GM18909 (cell line): ENCODE results near the gene SERPING1.
A peak's percentile ranks its signal among the peaks of the same experiment; 100 is the strongest.

ENCODE experiments used
- ATAC-seq: cut with Tn5 transposase; IDR thresholded peaks from one replicate; pipeline ENCODE4 v1.9.1; 2021; ENCODE audit warnings: mild to moderate bottlenecking; ENCODE audit not compliant: unreplicated experiment, poor library complexity

The SERPING1 gene

GRCh38 chr11:57635246-57635645 lies 37.8 kb downstream of the SERPING1 start:
- ATAC-seq = no peak

DNA sequence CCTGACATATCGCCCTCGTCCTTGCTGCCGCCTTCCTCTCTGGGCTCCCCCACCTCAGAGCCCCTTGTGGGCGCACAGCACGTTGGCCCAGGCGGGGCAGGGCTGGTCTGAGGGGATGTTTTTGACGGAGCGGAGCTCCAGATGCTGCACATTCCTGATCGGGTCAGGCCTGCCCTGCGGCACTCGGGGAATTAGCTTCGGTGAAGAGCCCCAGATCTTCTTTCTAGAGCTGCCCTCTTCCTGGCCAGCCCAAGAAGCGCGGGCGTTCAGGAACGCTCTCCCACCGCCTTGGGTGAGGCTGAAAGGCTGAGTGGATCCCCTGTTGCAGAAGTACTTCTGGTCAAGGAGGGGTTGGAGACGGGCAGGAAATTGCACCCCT lies 40.1 kb downstream of the SERPING1 start:
- peak; percentile 5 for ATAC-seq

GRCh38 chr11:57638005-57638781 lies 40.7 kb downstream of the SERPING1 start:
- peak; percentile 59 for ATAC-seq

- ATAC-seq = no peak
Observed at GRCh38 chr11:57638811-57639320, 41.4 kb downstream of the SERPING1 start.

GRCh38 chr11:57639321-57640067 lies 42.0 kb downstream of the SERPING1 start:
- no peak for ATAC-seq

DNA sequence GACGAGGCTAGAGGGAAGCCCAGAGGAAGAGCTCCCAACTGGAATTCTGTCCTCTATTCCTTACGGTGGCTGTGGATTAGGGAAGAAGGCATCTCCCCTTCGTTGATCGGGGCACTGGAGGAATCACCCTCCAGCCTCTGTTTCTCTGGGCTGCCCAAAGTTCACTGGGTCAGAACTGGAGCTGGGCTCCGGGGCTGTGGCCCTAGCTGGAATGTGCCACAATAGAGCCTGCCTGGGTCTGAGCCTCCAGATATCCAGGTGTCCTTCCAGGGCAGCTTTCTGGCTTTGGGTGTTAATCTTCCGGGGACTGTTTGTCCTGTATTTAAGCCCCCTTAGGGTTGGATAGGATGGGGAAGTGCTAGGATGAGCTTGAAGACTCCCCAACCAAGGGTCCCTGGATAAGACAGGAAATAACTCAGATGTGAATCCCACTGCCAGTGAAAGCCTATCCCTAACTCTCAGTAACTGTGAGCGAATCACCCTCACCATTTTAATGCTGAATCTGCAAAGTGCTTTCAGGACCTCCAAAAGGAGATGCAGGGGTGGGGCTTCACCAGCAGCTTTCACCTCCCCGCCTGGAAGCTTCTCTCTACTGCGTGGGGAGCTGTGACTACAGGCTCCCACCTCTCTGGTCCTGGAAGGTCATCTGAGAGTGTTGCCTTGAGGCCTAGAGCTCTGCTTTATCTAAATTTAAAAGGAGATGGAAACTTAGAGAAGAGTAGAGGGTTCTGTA lies 42.7 kb downstream of the SERPING1 start:
- no peak for ATAC-seq

GRCh38 chr11:57641011-57641807 lies 43.7 kb downstream of the SERPING1 start:
- no peak for ATAC-seq

DNA sequence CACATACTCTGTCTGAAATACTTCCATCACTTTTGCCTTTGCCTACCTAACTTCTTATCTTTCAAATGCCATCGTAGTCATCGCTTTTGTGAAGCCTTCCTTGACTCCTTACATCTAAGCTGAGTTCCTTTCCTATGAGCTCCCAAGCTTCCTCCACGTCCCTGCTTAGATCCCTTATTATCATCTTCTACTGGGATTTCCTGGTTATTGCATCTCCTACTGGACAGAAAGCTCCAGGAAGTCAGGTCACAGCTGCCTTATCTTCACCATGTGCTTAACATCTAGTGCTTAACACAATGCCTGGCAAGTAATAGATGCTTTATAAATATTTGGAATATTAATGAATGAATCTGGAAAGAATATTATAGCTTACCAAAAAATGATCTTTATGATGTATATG lies 46.3 kb downstream of the SERPING1 start:
- no peak for ATAC-seq

DNA sequence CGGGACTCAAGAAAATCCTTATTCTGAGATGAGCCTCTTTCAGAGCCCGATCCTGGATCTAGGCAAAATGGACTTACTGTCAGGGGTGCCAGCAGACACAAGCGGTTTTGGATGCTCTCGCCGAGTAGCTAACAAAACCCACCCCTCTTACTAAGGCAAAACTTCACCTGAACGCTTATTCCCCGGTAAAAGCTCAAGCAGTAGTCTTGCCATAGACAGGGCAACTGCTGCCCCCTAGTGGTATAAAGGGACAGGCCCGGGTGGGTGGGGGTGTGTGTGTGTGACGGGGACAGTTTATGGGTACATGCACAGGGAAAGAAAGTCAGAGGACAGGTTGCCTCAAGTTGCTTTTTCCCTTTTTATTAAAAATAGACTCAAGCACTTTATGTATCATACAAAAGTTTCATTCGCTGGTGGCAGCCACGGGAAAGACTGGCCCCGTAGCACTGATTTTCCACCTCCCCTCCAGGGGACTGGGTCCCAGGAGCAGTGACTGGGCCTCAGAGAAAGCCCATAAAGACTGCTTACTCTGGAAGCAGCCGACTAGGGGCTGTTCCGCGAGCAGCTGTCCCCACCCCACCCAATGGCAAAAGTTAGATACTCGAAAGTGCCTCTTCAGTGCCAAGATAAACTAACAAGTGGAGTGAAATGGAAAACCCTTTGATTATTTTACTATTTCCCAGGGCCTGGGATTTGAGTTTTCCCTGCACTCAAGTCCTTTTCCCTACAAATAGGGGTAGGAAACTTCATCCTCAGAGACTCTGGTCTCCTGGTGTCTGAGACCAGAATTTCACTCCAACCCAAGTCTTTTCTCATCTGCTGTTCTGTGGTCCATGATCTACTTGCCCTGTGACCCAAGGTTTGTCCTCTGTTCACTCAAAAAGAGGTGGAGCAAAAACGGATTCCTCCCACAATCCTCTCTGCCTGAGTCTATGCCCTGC lies 47.5 kb downstream of the SERPING1 start:
- ATAC-seq = peak; percentile 64

- ATAC-seq = no peak
Observed at GRCh38 chr11:57645689-57646085, 48.2 kb downstream of the SERPING1 start.

DNA sequence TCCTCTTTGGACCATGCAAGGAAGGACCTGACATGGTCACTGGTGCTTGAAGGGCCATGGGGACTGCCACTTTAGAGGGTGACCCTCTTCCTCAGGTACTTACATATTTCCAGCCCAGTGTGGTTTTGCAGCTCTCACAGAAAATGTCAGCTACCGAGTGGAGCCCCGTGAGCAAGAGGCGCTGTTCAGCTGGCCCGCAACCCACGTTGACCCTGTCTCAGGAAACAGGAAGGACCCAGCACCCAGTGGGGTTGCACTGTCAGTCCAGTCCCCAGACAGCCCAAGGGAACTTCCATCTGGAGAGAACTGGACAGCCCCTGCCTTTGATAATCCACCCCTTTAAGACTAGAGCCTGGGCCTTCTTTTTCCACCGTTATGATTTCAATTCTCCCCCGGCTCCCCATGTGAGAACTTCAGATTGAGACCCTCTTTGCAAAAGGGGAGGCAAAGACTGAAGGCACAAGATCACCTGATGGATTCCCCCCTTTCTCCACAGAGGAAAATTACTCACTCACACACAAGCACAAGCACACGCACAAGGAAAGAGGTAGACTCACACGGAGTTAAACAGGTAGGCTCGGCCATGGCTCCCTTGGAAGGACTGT lies 48.8 kb downstream of the SERPING1 start:
- ATAC-seq = no peak

DNA sequence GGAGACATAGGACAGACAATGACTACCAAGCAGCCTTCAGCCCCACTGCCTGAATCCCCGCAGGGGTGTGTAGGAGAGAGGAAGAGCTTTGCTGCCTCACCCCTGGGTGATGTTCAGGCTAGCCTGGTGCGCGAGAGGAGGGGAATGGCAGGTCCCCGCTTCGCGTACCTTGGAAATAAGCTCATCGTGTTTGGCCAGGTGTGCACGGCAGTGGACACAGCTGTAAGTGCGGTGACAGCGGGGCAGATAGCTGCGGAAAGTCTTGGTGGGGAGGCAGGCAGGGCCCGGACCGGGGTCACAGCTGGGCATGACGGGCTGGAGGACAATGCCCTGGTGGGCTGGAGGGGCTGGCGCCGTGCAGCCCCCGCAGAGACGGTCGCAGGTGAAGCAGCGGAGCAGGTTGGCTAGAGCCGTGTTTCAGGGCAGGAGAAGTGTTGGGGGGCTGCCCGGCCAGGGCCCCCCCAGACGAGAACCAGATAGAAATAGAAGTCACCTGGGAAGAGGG lies 49.4 kb downstream of the SERPING1 start:
- ATAC-seq = no peak

DNA sequence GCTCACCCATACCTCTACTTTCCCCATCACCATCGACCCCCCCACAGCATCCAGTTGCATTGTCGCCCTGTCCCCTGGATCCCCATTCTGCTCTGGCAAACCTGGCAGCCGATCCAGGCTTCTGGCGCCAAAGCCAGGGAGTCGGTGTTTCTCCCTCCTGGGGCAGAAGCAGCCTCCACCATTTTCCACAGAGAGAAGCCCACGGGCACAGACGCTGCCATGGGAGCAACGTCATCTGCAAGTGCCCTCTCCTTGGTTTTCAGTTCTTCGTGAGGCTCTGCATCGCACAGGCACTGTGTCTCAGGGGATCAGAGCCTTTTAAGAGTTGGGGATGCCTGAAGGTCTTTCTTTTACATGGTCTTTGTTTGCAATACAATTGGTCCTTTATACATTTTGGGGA lies 49.9 kb downstream of the SERPING1 start:
- no peak for ATAC-seq

DNA sequence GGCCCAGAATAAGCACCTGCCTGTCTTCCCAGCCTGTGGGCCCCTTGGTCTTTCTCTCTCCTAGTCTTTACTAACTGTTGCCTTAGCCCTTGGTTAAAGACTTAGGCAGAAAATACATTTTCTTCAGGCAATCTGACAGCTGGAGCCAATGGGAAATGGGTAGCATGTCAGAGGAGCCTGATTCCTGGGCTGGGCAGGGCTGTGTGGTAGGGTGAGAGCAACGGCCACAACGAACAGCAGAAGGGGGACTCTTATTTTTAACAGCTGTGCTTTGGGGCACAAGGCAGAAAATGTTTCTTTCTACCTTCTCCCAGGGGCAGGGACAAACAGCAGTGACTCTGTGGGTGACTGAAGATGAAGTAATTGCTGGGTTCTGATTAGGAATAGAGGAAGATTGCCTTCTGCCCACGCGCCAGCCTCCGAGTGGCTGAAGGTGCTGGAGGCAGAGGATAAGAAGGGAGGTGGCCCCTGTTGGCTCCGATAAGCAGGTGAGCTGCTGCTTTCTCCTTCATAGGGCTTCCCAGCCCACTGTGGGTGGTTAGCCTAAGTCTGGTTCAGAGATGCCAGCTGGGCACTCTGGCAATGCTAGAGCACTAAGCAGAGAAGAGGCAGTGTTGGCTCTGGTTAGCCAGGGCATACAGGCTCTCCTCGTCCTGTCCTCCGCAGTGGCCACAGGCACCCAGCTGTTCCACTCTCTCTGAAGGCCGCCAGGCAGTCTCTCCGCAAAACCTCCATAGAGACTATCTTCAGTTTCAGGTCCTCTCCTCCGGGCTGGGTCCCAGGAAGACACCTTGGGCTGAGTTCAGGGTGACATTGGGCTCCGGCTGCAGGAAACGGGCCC lies 50.7 kb downstream of the SERPING1 start:
- no peak for ATAC-seq

- ATAC-seq = no peak
Observed at GRCh38 chr11:57648801-57649735, 51.6 kb downstream of the SERPING1 start.
